GM10248 (cell line): ENCODE measurements around the gene EGFL8.

Experiments
- CTCF ChIA-PET: fragments of 300-600 bp; sonication (Branson Sonifier 250); formaldehyde crosslinking; extraction: SDS; loops from one replicate; lab custom pipeline; 2021; ENCODE audit warnings: antibody characterized with exemption; lab: Yijun Ruan, JAX
- POLR2A ChIA-PET: fragments of 350-650 bp; sonication (Branson Sonifier 250); formaldehyde crosslinking; extraction: SDS; loops from one replicate; lab custom pipeline; 2020; ENCODE audit warnings: antibody characterized with exemption; lab: Yijun Ruan, JAX
- DNase-seq: peaks from one replicate; pipeline ENCODE4 v3.0.0; 2012; ENCODE audit errors: extremely low spot score
- CTCF ChIP-seq: IDR thresholded peaks from 2 replicates; pipeline ENCODE4 v1.5.1; 2012; ENCODE audit warnings: mild to moderate bottlenecking, low read depth; ENCODE audit errors: extremely low read depth, missing control alignments, control extremely low read depth

EGFL8 gene

GRCh38 chr6:32129297-32130088 is 34.9 kb upstream of the EGFL8 start:
- CTCF ChIA-PET: interaction anchor here (1.0 to 5.9 kb wide), 5 partner anchors 13 to 66 kb away, joined by 3 to 64 read pairs (median 4); partner anchors contain the start of gene GPSM3
- no peak for TF ChIP-seq CTCF
- POLR2A ChIA-PET: interaction anchor here (0.6 to 1.0 kb wide), 2 partner anchors 48 to 588 kb away, joined by 3 read pairs; partner anchors contain the start of gene DDX39B
- DNase-seq: no peak

- no peak for DNase-seq
- CTCF ChIA-PET: interaction anchor here (1.2 to 5.9 kb wide), 4 partner anchors 10 to 33 kb away, joined by 3 to 64 read pairs (median 4); partner anchors contain the start of gene EGFL8
- no peak for TF ChIP-seq CTCF
- POLR2A ChIA-PET: no interaction called here
Measured at GRCh38 chr6:32131439-32131948, 32.9 kb upstream of the EGFL8 start.

GRCh38 chr6:32132110-32132509 is 32.3 kb upstream of the EGFL8 start:
- no peak for DNase-seq
- CTCF ChIA-PET: interaction anchor here (1.3 to 5.9 kb wide), 3 partner anchors 10 to 15 kb away, joined by 3 to 64 read pairs (median 3); no protein-coding TSS in a partner anchor
- POLR2A ChIA-PET: no interaction called here
- no peak for TF ChIP-seq CTCF

DNA sequence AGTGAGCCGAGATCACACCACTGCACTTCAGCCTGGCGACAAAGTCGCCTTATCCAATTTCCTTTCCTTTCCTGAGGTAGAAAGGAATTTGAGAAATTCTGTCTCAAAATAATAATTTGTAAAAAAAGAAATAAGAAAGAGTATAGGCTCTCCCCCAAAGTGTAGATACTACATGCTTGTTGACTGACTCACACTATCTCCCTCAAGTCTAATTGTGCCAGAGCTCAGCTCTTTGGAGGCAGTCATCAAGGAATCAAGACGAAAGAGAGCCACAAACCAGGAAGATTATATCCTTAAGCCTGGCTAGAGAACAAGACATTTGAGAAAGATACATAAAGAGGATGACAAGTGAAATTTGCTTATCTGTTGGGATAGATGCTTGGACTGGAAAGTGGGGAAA is 30.6 kb upstream of the EGFL8 start:
- no peak for DNase-seq
- POLR2A ChIA-PET: interaction anchor here (0.5 kb wide), 1 partner anchor 1231 kb away, joined by 3 read pairs; no protein-coding TSS in a partner anchor
- CTCF ChIA-PET: interaction anchor here (1.6 kb wide), 1 partner anchor 15 kb away, joined by 3 read pairs; no protein-coding TSS in a partner anchor
- no peak for TF ChIP-seq CTCF

DNA sequence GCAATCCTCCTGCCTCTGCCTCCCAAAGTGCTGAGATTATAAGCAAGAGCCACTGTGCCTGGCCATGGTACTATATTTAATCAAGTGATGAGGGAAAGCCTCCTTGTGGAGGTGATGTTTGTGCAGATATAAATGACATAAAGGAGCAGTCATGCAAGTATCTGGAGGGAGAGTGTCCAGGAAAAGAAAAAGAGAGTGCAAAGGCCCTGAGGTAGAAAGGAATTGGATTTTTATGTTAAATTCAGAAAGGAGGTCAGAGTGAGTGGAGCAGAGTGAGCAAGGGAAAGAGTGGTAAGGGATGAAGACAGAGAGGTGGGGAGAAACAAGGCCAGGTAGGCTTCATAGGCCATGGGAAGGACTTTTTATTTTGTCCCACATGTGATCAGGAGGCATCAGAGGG is 26.9 kb upstream of the EGFL8 start:
- no peak for TF ChIP-seq CTCF
- DNase-seq: no peak
- ChIA-PET POLR2A (no interaction called here), CTCF (interaction anchor here (1.7 kb wide), 1 partner anchor 17 kb away, joined by 4 read pairs; no protein-coding TSS in a partner anchor)

DNA sequence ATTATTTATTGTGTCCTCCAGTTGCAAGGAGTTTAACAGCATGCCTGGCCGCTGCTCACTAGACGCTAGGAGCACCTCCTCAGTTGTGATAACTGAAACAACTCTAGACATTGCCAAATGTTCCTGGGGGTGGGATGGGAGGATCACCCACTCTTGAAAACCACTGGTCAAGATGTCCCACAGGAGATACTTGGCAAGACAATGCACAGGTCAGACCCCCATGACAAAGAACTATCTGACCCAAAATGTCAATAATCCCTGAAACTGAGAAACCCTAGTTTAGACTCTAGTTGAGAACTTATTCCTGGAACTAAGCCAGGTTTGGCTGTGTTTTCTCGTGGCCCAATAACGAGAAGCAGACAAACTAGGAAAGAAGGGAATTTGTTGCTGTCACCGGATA is 24.8 kb upstream of the EGFL8 start:
- ChIA-PET CTCF (interaction anchor here (1.7 kb wide), 1 partner anchor 21 kb away, joined by 5 read pairs; no protein-coding TSS in a partner anchor), POLR2A (interaction anchor here (0.7 kb wide), 1 partner anchor 11 kb away, joined by 8 read pairs; the partner anchor contains the start of gene ATF6B)
- DNase-seq: no peak
- no peak for TF ChIP-seq CTCF
